Measurements from ENCODE around the gene NBAS.

The NBAS gene

DNA sequence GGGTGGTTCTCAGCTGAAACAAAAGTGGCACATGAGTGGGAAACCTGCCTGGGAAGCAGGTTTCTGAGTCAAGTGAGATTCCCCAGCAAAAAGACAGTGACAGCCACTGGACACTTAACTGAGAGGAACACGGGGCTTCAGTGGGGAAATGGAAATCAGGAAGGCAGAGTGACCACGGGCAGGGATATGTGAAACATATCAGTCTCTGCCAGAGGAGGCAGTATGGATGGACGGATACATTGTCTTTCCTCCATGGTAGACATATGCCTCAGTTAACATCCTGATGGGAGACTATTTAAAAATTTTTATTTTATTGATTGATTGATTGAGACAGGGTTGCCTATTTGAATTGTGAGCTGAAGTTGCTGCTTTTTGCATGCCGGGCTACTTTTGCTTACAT is 292.1 kb downstream of the NBAS start (continued):
- TF ChIP-seq, protein P1, sequence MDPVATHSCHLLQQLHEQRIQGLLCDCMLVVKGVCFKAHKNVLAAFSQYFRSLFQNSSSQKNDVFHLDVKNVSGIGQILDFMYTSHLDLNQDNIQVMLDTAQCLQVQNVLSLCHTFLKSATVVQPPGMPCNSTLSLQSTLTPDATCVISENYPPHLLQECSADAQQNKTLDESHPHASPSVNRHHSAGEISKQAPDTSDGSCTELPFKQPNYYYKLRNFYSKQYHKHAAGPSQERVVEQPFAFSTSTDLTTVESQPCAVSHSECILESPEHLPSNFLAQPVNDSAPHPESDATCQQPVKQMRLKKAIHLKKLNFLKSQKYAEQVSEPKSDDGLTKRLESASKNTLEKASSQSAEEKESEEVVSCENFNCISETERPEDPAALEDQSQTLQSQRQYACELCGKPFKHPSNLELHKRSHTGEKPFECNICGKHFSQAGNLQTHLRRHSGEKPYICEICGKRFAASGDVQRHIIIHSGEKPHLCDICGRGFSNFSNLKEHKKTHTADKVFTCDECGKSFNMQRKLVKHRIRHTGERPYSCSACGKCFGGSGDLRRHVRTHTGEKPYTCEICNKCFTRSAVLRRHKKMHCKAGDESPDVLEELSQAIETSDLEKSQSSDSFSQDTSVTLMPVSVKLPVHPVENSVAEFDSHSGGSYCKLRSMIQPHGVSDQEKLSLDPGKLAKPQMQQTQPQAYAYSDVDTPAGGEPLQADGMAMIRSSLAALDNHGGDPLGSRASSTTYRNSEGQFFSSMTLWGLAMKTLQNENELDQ (tag by site-specific recombination; IDR thresholded peaks at IDR 0.05; ENCODE audit: low read depth): no peak
- TF ChIP-seq ZNF48 (tag by site-specific recombination; IDR thresholded peaks at IDR 0.05): no peak
- TF ChIP-seq ZEB2 (tag by site-specific recombination; IDR thresholded peaks at IDR 0.05): no peak

DNA sequence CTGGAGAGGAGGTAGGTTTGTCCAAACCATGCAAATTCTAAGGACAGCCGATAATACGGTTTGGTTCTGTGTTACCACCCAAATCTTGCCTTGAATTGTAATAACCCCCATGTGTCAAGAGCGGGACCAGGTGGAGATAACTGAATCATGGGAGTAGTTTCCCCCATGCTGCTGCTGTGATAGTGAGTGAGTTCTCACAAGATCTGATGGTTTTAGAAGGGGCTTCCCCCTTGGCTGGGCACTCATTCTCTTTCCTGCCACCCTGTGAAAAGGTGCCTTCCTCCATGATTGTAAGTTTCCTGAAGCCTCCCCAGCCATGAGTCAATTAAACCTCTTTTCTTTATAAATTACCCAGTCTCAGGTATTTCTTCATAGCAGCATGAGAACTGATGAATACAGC is 295.2 kb downstream of the NBAS start:
- ChIA-PET CTCF (no interaction called here), POLR2A (no interaction called here)
- no peak overlapping the region for H3K4me3 ChIP-seq (ENCODE audit: low read depth, low read length)
- peaks cover 9% of the 10 kb centered on the region; the same call in 1 of the 2 replicates for H3K4me1 ChIP-seq (ENCODE audit: control insufficient read depth, insufficient read depth, low read length)
- no peaks in the 10 kb centered on the region for H3K36me3 ChIP-seq (ENCODE audit: control insufficient read depth in 2 of 2, insufficient read depth in 1 of 2, low read length in 2 of 2)
- TF ChIP-seq ZNF221 (tag by site-specific recombination; IDR thresholded peaks at IDR 0.05; ENCODE audit: borderline replicate concordance) (no peak), ZNF843 (tag by site-specific recombination; IDR thresholded peaks at IDR 0.05) (no peak), ZNF248 (tag by site-specific recombination; IDR thresholded peaks at IDR 0.05) (no peak)
- TF ChIP-seq, protein P2, sequence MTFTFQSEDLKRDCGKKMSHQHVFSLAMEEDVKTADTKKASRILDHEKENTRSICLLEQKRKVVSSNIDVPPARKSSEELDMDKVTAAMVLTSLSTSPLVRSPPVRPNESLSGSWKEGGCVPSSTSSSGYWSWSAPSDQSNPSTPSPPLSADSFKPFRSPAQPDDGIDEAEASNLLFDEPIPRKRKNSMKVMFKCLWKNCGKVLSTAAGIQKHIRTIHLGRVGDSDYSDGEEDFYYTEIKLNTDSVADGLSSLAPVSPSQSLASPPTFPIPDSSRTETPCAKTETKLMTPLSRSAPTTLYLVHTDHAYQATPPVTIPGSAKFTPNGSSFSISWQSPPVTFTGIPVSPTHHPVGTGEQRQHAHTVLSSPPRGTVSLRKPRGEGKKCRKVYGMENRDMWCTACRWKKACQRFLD (tag by site-specific recombination; IDR thresholded peaks at IDR 0.05): no peak
- H3K9me3 ChIP-seq (ENCODE audit: control insufficient read depth, insufficient read depth, low read depth, low read length): no peaks in the 10 kb centered on the region
- H3K27ac ChIP-seq (ENCODE audit: extremely low read depth, low read depth, low read length): no peak overlapping the region

DNA sequence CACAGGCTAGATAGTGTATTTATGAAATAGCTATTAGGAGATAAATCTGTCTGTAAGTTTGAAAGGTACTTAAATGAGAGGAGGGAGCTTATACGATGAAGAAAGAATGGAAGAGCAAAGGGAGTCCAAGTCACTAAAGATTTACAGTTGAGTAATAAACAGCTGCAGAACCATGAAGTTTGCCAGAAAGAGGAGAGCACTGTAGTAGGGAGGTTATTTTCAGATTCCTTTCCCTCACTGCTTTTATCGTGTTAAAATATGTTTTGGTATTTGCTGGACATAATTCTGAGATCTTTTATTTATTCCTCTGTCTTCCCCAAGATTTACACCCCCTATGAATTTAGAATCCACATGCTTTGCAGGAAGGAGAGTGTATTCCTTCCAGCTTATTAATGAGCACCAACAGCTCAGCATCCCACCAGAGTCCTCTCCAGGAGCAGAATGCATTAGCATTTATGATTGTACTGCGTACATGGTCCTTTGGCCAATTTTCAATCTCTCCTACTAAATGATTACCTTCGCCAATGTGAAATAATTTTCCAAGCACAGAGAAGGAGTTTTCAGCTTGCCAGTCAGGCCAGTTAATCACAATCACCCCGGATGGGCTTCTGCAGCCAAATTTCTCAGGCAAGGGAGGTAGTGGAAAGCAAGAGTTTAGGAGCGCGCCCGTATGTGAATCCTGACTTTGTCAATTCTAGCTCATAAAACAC is 297.0 kb downstream of the NBAS start:
- TF ChIP-seq ZNF155 (tag by site-specific recombination; IDR thresholded peaks at IDR 0.05) (no peak), ZNF791 (tag by site-specific recombination; IDR thresholded peaks at IDR 0.05) (no peak), ZNF626 (tag by site-specific recombination; IDR thresholded peaks at IDR 0.05) (no peak), ZIC2 (tag by site-specific recombination; IDR thresholded peaks at IDR 0.05) (no peak), KLF9 (tag by site-specific recombination; IDR thresholded peaks at IDR 0.05; ENCODE audit: low read depth) (no peak), PRDM1 (tag by site-specific recombination; IDR thresholded peaks at IDR 0.05) (no peak), ZNF596 (tag by site-specific recombination; IDR thresholded peaks at IDR 0.05) (no peak), BCL11A (tag by site-specific recombination; IDR thresholded peaks at IDR 0.05; ENCODE audit: low read depth) (no peak), GLI2 (tag by site-specific recombination; IDR thresholded peaks at IDR 0.05; ENCODE audit: borderline replicate concordance, low read depth) (no peak), WT1 (tag by site-specific recombination; IDR thresholded peaks at IDR 0.05) (no peak), RBAK (tag by site-specific recombination; IDR thresholded peaks at IDR 0.05) (no peak), ZNF585B (tag by site-specific recombination; IDR thresholded peaks at IDR 0.05) (no peak), ZNF341 (tag by site-specific recombination; IDR thresholded peaks at IDR 0.05; ENCODE audit: low read depth) (no peak), ZNF707 (tag by site-specific recombination; IDR thresholded peaks at IDR 0.05) (no peak)
- TF ChIP-seq, protein P3, sequence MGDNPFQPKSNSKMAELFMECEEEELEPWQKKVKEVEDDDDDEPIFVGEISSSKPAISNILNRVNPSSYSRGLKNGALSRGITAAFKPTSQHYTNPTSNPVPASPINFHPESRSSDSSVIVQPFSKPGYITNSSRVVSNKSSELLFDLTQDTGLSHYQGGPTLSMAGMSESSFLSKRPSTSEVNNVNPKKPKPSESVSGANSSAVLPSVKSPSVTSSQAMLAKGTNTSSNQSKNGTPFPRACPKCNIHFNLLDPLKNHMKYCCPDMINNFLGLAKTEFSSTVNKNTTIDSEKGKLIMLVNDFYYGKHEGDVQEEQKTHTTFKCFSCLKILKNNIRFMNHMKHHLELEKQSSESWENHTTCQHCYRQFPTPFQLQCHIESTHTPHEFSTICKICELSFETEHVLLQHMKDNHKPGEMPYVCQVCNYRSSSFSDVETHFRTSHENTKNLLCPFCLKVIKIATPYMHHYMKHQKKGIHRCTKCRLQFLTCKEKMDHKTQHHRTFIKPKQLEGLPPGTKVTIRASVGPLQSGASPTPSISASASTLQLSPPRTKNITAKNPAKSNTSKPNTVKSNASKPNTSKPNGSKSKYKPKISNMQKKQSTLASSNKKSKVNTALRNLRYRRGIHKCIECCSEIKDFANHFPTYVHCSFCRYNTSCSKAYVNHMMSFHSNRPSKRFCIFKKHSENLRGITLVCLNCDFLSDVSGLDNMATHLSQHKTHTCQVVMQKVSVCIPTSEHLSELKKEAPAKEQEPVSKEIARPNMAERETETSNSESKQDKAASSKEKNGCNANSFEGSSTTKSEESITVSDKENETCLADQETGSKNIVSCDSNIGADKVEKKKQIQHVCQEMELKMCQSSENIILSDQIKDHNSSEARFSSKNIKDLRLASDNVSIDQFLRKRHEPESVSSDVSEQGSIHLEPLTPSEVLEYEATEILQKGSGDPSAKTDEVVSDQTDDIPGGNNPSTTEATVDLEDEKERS (tag by site-specific recombination; IDR thresholded peaks at IDR 0.05): no peak
- TF ChIP-seq, protein P4, sequence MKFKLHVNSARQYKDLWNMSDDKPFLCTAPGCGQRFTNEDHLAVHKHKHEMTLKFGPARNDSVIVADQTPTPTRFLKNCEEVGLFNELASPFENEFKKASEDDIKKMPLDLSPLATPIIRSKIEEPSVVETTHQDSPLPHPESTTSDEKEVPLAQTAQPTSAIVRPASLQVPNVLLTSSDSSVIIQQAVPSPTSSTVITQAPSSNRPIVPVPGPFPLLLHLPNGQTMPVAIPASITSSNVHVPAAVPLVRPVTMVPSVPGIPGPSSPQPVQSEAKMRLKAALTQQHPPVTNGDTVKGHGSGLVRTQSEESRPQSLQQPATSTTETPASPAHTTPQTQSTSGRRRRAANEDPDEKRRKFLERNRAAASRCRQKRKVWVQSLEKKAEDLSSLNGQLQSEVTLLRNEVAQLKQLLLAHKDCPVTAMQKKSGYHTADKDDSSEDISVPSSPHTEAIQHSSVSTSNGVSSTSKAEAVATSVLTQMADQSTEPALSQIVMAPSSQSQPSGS (tag by site-specific recombination; IDR thresholded peaks at IDR 0.05; ENCODE audit: low read depth): no peak
- CTCF ChIA-PET: interaction anchor here (0.6 kb wide), 1 partner anchor 28 kb away, joined by 3 read pairs; no protein-coding TSS in a partner anchor
- Histone ChIP-seq H3K9me3 (ENCODE audit: control insufficient read depth, insufficient read depth, low read depth, low read length) (no peaks in the 10 kb centered on the region), H3K36me3 (ENCODE audit: control insufficient read depth in 2 of 2, insufficient read depth in 1 of 2, low read length in 2 of 2) (no peaks in the 10 kb centered on the region), H3K4me3 (ENCODE audit: low read depth, low read length) (no peak overlapping the region), H3K27ac (ENCODE audit: extremely low read depth, low read depth, low read length) (no peak overlapping the region), H3K4me1 (ENCODE audit: control insufficient read depth, insufficient read depth, low read length) (peaks cover 20% of the 10 kb centered on the region)
- POLR2A ChIA-PET: no interaction called here
